GM12892 (cell line): ENCODE data around the gene ZNF219.

Experiments used
- DNase-seq: peaks from one replicate; pipeline ENCODE4 v3.0.0; 2011; ENCODE audit not compliant: insufficient read length
- FAIRE-seq: peaks from 2 replicates; lab custom pipeline; 2011; peaks lifted over from hg19 to GRCh38; lab: Jason Lieb, UNC
- POLR2A ChIP-seq: IDR thresholded peaks from 2 replicates; pipeline ENCODE4 v1.6.1; 2011; ENCODE audit warnings: low read depth, low read length, control low read depth
- POLR2AphosphoS5 ChIP-seq: IDR thresholded peaks from 2 replicates; pipeline ENCODE4 v1.6.1; 2011; ENCODE audit warnings: low read depth, low read length, control low read depth
- TAF1 ChIP-seq: IDR thresholded peaks from 2 replicates; pipeline ENCODE4 v1.6.1; 2011; ENCODE audit warnings: low read depth, mild to moderate bottlenecking, control low read depth, low read length, borderline replicate concordance

The ZNF219 gene

GRCh38 chr14:21059842-21060613, 38.4 kb downstream of the ZNF219 start:
- no peak for DNase-seq
- FAIRE-seq: no peak
- TF ChIP-seq TAF1 (no peak), POLR2A (no peak), POLR2AphosphoS5 (no peak)

- DNase-seq: no peak
- TF ChIP-seq POLR2A (no peak), POLR2AphosphoS5 (no peak), TAF1 (no peak)
Observed at GRCh38 chr14:21058903-21059302, 39.6 kb downstream of the ZNF219 start.

GRCh38 chr14:21057803-21058675, 40.4 kb downstream of the ZNF219 start, which contains the start of gene RNASE8:
Gene RNASE8, plus strand, starts transcription at chr14:21057822. Its CDS starts 71 bp downstream, at chr14:21057893.
- FAIRE-seq: no peak
- DNase-seq: no peak
- no peak for TF ChIP-seq TAF1
- TF ChIP-seq POLR2AphosphoS5: no peak
- no peak for TF ChIP-seq POLR2A

More at GRCh38 chr14:21058903-21059302, 39.6 kb downstream of the ZNF219 start:
- FAIRE-seq: no peak

- TF ChIP-seq POLR2AphosphoS5 (no peak), POLR2A (no peak), TAF1 (no peak)
- no peak for DNase-seq
- no peak for FAIRE-seq
Observed at GRCh38 chr14:21056520-21057163, 41.8 kb downstream of the ZNF219 start.

- DNase-seq (no peak), FAIRE-seq (no peak)
- TF ChIP-seq TAF1 (no peak), POLR2A (no peak), POLR2AphosphoS5 (no peak)
Observed at GRCh38 chr14:21055432-21056117, 42.9 kb downstream of the ZNF219 start.

- FAIRE-seq (no peak), DNase-seq (no peak)
- TF ChIP-seq POLR2A: no peak
- TF ChIP-seq POLR2AphosphoS5: no peak
- no peak for TF ChIP-seq TAF1
Observed at GRCh38 chr14:21054768-21055145, 43.7 kb downstream of the ZNF219 start.

GRCh38 chr14:21054123-21054767, 44.2 kb downstream of the ZNF219 start:
- no peak for TF ChIP-seq POLR2A
- TF ChIP-seq POLR2AphosphoS5: no peak
- TF ChIP-seq TAF1: no peak
- FAIRE-seq (no peak), DNase-seq (no peak)

GRCh38 chr14:21053184-21054122, 45.0 kb downstream of the ZNF219 start:
- DNase-seq: no peak
- no peak for FAIRE-seq

GRCh38 chr14:21050597-21050996, 47.9 kb downstream of the ZNF219 start:
- TF ChIP-seq TAF1: no peak
- TF ChIP-seq POLR2AphosphoS5: no peak
- TF ChIP-seq POLR2A: no peak
- no peak for DNase-seq
- no peak for FAIRE-seq

More at GRCh38 chr14:21053184-21054122, 45.0 kb downstream of the ZNF219 start:
- TF ChIP-seq POLR2AphosphoS5: no peak
